RWPE2 (cell line): Measurements from ENCODE around the gene TBC1D9B.

Experiments
- ATAC-seq: fragments of 200-7000 bp; cut with Tn5 transposase; 3 replicates; pipeline ENCODE4 v1.9.1; 2021; ENCODE audit warnings: low read depth
- DNase-seq: peaks from one replicate; pipeline ENCODE4 v3.0.0-alpha.2; 2020; ENCODE audit warnings: low spot score
- H3K27ac ChIP-seq: fragments of 450-650 bp; 2 replicates; pipeline ENCODE4 v1.5.1; 2017; ENCODE audit warnings: mild to moderate bottlenecking; ENCODE audit not compliant: poor library complexity, severe bottlenecking
- H3K27me3 ChIP-seq: fragments of 250-450 bp; sonication (Bioruptor Pico); 2 replicates; pipeline ENCODE4 v1.5.1; 2021; ENCODE audit warnings: mild to moderate bottlenecking, moderate library complexity; ENCODE audit not compliant: insufficient read depth, poor library complexity, severe bottlenecking
- H3K36me3 ChIP-seq: fragments of 250-450 bp; sonication (Bioruptor Pico); 2 replicates; pipeline ENCODE4 v1.5.1; 2020; ENCODE audit warnings: low read depth, mild to moderate bottlenecking, moderate library complexity
- H3K4me1 ChIP-seq: fragments of 250-450 bp; sonication (Bioruptor Pico); 2 replicates; pipeline ENCODE4 v1.5.1; 2021; ENCODE audit warnings: mild to moderate bottlenecking, moderate library complexity; ENCODE audit not compliant: insufficient read depth, poor library complexity, severe bottlenecking
- H3K4me3 ChIP-seq: fragments of 250-450 bp; sonication (Bioruptor Pico); 2 replicates; pipeline ENCODE4 v1.5.1; 2021; ENCODE audit warnings: mild to moderate bottlenecking, moderate library complexity; ENCODE audit not compliant: severe bottlenecking
- H3K9me3 ChIP-seq: fragments of 250-450 bp; sonication (Bioruptor Pico); 2 replicates; pipeline ENCODE4 v1.5.1; 2021; ENCODE audit warnings: mild to moderate bottlenecking, moderate library complexity; ENCODE audit not compliant: severe bottlenecking
- TF ChIP-seq, protein P1 (sequence below): fragments of 450-650 bp; IDR thresholded peaks from one replicate; pipeline ENCODE4 v1.5.1; 2017; ENCODE audit warnings: mild to moderate bottlenecking, moderate library complexity; ENCODE audit not compliant: poor library complexity, severe bottlenecking

TBC1D9B gene

DNA sequence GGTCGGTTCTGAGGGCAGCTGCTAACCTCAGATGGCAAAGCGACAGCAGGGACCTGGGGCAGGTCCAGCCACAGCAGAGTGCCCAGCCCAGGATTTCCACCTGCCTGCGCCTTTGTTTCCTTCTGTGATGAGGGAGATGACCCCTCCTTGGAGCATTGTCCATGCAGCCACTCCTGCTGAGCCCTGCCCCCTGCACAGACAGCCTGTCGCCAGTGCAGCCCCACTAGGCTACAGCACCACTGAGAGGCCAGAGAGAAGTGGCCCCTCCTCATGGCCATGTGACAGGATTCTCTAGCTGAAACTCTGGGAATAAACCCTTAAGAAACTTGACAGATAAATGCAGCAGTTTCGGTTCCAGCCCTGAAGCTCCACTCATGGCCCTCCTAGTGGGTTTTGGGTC is 38.6 kb downstream of the TBC1D9B start:
- no peak for ATAC-seq
- TF ChIP-seq, protein P1, sequence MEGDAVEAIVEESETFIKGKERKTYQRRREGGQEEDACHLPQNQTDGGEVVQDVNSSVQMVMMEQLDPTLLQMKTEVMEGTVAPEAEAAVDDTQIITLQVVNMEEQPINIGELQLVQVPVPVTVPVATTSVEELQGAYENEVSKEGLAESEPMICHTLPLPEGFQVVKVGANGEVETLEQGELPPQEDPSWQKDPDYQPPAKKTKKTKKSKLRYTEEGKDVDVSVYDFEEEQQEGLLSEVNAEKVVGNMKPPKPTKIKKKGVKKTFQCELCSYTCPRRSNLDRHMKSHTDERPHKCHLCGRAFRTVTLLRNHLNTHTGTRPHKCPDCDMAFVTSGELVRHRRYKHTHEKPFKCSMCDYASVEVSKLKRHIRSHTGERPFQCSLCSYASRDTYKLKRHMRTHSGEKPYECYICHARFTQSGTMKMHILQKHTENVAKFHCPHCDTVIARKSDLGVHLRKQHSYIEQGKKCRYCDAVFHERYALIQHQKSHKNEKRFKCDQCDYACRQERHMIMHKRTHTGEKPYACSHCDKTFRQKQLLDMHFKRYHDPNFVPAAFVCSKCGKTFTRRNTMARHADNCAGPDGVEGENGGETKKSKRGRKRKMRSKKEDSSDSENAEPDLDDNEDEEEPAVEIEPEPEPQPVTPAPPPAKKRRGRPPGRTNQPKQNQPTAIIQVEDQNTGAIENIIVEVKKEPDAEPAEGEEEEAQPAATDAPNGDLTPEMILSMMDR, result no peak
- no peaks in the 10 kb centered on the region for H3K27me3 ChIP-seq
- no peaks in the 10 kb centered on the region for H3K9me3 ChIP-seq
- no peak overlapping the region for H3K27ac ChIP-seq
- peaks cover 48% of the 10 kb centered on the region for H3K36me3 ChIP-seq
- DNase-seq, result peak; percentile 48
- H3K4me3 ChIP-seq, result no peak overlapping the region
- H3K4me1 ChIP-seq, result peaks cover 7% of the 10 kb centered on the region

DNA sequence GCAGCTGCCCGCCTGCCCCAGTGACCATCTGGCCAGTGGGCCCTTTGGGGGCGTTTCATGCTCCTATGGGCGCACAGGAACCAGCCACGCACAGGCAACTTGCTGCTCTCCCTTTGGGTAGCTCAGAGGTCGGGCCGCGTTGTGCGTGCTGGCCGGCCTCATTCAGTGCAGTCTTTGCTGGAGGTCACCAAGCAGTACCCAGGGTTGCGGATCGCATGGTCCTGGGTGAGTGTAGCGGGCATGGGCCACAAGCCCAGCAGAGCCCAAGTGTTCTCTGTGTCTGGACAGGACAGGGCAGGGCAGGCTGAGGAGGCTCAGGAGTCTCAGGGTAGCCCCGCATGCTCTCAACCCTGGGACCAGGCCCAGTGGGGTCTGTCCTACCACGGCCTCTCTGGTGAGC is 39.2 kb downstream of the TBC1D9B start:
- Histone ChIP-seq H3K27ac (no peak overlapping the region), H3K36me3 (peaks cover 48% of the 10 kb centered on the region), H3K4me3 (no peak overlapping the region), H3K27me3 (no peaks in the 10 kb centered on the region), H3K9me3 (no peaks in the 10 kb centered on the region), H3K4me1 (peaks cover 7% of the 10 kb centered on the region)
- DNase-seq, result peak; percentile 58
- TF ChIP-seq, protein P1, result no peak
- no peak for ATAC-seq

DNA sequence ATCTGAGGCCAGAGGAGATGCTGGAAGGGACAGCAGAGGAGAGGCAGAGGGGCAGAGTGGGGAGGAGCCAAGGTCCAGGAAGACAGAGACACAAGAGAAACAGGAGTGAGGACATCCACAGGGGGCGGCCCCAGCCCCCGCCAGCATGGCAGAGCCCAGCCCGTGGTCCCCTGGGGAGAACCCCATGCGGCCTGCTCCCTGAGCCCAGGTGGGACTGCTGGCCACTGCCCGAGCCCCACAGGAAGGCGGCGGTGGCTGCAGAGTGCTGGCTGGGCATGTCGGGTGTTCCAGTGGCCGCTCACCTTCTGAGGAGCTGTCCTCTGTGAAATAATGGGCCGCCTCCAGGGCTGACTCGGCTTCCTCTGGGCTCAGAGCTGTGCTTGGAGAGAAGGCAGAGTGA is 40.2 kb downstream of the TBC1D9B start:
- H3K27me3 ChIP-seq, result no peaks in the 10 kb centered on the region
- H3K9me3 ChIP-seq, result no peaks in the 10 kb centered on the region
- H3K36me3 ChIP-seq, result peaks cover 48% of the 10 kb centered on the region
- no peak for ATAC-seq
- H3K4me1 ChIP-seq, result peaks cover 7% of the 10 kb centered on the region
- no peak overlapping the region for H3K4me3 ChIP-seq
- TF ChIP-seq, protein P1, result no peak
- no peak overlapping the region for H3K27ac ChIP-seq
- DNase-seq, result no peak

DNA sequence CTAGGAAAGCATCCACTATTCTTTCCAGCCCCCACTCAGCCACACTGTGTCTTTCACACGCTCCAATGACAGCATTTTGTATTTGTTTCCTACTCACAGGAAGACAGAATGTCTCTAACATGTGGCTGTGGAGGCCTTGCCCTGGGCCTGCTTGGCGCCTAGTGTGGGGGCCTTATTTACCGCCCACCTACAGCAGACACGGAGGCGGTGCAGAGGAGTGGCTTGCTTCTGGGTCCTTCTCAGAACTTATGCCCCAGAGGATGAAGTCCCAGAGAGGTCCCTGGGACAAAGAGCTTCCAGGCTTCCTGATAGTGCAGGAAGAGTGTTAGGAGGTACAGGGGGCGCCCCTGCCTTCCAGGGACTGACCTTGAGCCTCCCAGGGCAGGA is 40.6 kb downstream of the TBC1D9B start:
- Histone ChIP-seq H3K27me3 (no peaks in the 10 kb centered on the region), H3K4me3 (no peak overlapping the region), H3K36me3 (peaks cover 44% of the 10 kb centered on the region), H3K9me3 (no peaks in the 10 kb centered on the region), H3K27ac (no peak overlapping the region), H3K4me1 (peaks cover 7% of the 10 kb centered on the region)
- DNase-seq, result no peak
- TF ChIP-seq, protein P1, result no peak
- ATAC-seq, result no peak

DNA sequence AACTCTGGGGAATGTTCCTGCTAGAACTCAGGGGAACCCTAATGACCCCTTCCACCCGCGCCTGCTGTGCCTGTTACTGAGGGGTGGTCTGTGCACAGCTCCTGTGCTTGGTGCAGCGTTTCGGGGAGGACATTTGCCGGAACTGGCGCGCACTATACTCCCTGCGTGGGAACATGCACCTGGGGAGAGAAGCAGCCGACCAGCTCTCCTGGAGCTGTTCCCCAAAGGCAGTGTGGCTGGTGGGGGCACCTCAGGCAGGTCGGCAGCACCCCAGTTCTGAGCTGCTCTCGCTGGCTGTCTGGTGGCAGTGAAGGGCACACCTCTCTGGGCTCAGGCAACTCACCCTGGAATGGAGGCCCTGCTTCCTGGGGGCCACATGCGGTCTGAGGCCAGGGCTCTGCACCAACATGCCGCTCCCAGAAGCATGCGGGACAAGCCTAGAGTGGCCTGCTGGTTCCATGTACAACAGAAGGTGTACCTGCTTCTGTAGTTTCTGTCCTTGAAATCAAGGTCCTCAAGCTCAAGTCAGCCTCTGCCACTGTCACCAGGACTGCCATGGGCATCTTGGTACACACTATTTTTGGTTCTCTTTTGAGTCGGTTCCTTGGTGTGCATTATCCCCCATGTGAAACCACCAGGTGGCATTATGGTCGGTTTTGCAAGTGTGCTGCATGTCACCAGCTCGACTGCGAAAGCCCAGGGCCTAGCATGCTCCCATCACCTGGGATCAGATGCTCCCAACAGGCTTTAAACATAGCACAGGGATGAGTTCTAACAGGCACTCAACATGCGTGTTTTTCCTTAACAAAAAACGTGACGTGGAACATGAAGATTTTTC is 41.2 kb downstream of the TBC1D9B start:
- Histone ChIP-seq H3K27ac (peak overlapping the region; percentile 12), H3K9me3 (no peaks in the 10 kb centered on the region), H3K36me3 (peaks cover 44% of the 10 kb centered on the region), H3K4me3 (no peak overlapping the region), H3K4me1 (peaks cover 7% of the 10 kb centered on the region), H3K27me3 (no peaks in the 10 kb centered on the region)
- DNase-seq (no peak), ATAC-seq (peak; percentile 5; the same call in 2 of the 3 replicates)
- TF ChIP-seq, protein P1, result peak; percentile 11
